ENCODE measurements around the gene DKK3.

Gene DKK3

GRCh38 chr11:11948242-11948947 lies 60.0 kb downstream of the DKK3 start:
- H3K27me3 Mint-ChIP-seq (ENCODE audit: low read depth) = no peaks in the 10 kb centered on the region
- H3K4me3 Mint-ChIP-seq = no peak overlapping the region
- no peaks in the 10 kb centered on the region for H3K4me1 Mint-ChIP-seq
- no peak for TF ChIP-seq CTCF (IDR thresholded peaks at IDR 0.05; ENCODE audit: unreplicated experiment in 3 of 3)
- peaks cover 79% of the 10 kb centered on the region for H3K36me3 Mint-ChIP-seq (ENCODE audit: low read depth)
- no peaks in the 10 kb centered on the region for H3K9me3 Mint-ChIP-seq
- no peak overlapping the region for H3K27ac Mint-ChIP-seq

- H3K27ac Mint-ChIP-seq = no peak overlapping the region
- no peaks in the 10 kb centered on the region for H3K4me1 Mint-ChIP-seq
- H3K9me3 Mint-ChIP-seq = no peaks in the 10 kb centered on the region
- no peak for TF ChIP-seq CTCF (IDR thresholded peaks at IDR 0.05; ENCODE audit: unreplicated experiment in 3 of 3)
- H3K4me3 Mint-ChIP-seq = no peak overlapping the region
- H3K36me3 Mint-ChIP-seq (ENCODE audit: low read depth) = peaks cover 78% of the 10 kb centered on the region
- H3K27me3 Mint-ChIP-seq (ENCODE audit: low read depth) = no peaks in the 10 kb centered on the region
These were observed 60.6 kb downstream of the DKK3 start for GRCh38 chr11:11947825-11948224.

GRCh38 chr11:11946878-11947277 lies 61.5 kb downstream of the DKK3 start:
- Mint-ChIP-seq H3K4me3 (no peak overlapping the region), H3K27me3 (ENCODE audit: low read depth) (no peaks in the 10 kb centered on the region), H3K9me3 (no peaks in the 10 kb centered on the region), H3K27ac (no peak overlapping the region), H3K36me3 (ENCODE audit: low read depth) (peaks cover 75% of the 10 kb centered on the region), H3K4me1 (no peaks in the 10 kb centered on the region)
- no peak for TF ChIP-seq CTCF (IDR thresholded peaks at IDR 0.05; ENCODE audit: unreplicated experiment in 3 of 3)

- no peak overlapping the region for H3K4me3 Mint-ChIP-seq
- H3K27me3 Mint-ChIP-seq (ENCODE audit: low read depth) = no peaks in the 10 kb centered on the region
- H3K27ac Mint-ChIP-seq = no peak overlapping the region
- H3K36me3 Mint-ChIP-seq (ENCODE audit: low read depth) = peaks cover 68% of the 10 kb centered on the region
- no peak for TF ChIP-seq CTCF (IDR thresholded peaks at IDR 0.05; ENCODE audit: unreplicated experiment in 3 of 3)
- no peaks in the 10 kb centered on the region for H3K4me1 Mint-ChIP-seq
- no peaks in the 10 kb centered on the region for H3K9me3 Mint-ChIP-seq
These were observed 62.2 kb downstream of the DKK3 start for GRCh38 chr11:11946180-11946579.

GRCh38 chr11:11944444-11944843 lies 64.0 kb downstream of the DKK3 start:
- TF ChIP-seq CTCF (IDR thresholded peaks at IDR 0.05; ENCODE audit: unreplicated experiment in 3 of 3) = no peak
- no peaks in the 10 kb centered on the region for H3K27me3 Mint-ChIP-seq (ENCODE audit: low read depth)
- H3K36me3 Mint-ChIP-seq (ENCODE audit: low read depth) = peaks cover 59% of the 10 kb centered on the region
- H3K9me3 Mint-ChIP-seq = no peaks in the 10 kb centered on the region
- H3K4me1 Mint-ChIP-seq = no peaks in the 10 kb centered on the region
- no peak overlapping the region for H3K4me3 Mint-ChIP-seq
- no peak overlapping the region for H3K27ac Mint-ChIP-seq

- H3K9me3 Mint-ChIP-seq = no peaks in the 10 kb centered on the region
- no peak overlapping the region for H3K27ac Mint-ChIP-seq
- TF ChIP-seq CTCF (IDR thresholded peaks at IDR 0.05; ENCODE audit: unreplicated experiment in 3 of 3) = no peak
- no peaks in the 10 kb centered on the region for H3K27me3 Mint-ChIP-seq (ENCODE audit: low read depth)
- no peaks in the 10 kb centered on the region for H3K4me1 Mint-ChIP-seq
- no peak overlapping the region for H3K4me3 Mint-ChIP-seq
- peaks cover 62% of the 10 kb centered on the region for H3K36me3 Mint-ChIP-seq (ENCODE audit: low read depth)
These were observed 65.8 kb downstream of the DKK3 start for GRCh38 chr11:11942668-11943067.

Measured in nephron (organoid).